HepG2 (cell line): ENCODE data around the gene TOMM40L. TPM values are rescaled to one million over a fixed set of nuclear protein-coding genes. Genes with fewer than 3 reads are reported as not detected.

Experiments
- FOSL2 ChIP-seq: sonication (generic); formaldehyde crosslinking; IDR thresholded peaks from 2 replicates; pipeline ENCODE4 v1.4.0; 2020; ENCODE audit warnings: missing genetic modification reagents
- FOXP1 ChIP-seq, 2 experiments: fragments of 450-650 bp in 1 of 2; IDR thresholded peaks; 2 replicates each; pipeline ENCODE4 v1.6.1; 2017 to 2018; ENCODE audit warnings: antibody characterized with exemption in 1 of 2
- HOXA3 ChIP-seq: sonication (generic); formaldehyde crosslinking; IDR thresholded peaks from 2 replicates; pipeline ENCODE4 v1.5.0; 2020; ENCODE audit warnings: missing genetic modification reagents
- KDM5B ChIP-seq: sonication (generic); formaldehyde crosslinking; IDR thresholded peaks from 2 replicates; pipeline ENCODE4 v1.4.0; 2020; ENCODE audit warnings: missing genetic modification reagents, mild to moderate bottlenecking, borderline replicate concordance
- MED1 ChIP-seq: sonication (generic); formaldehyde crosslinking; IDR thresholded peaks from 2 replicates; pipeline ENCODE4 v1.4.0; 2020; ENCODE audit warnings: missing genetic modification reagents
- NFE2L1 ChIP-seq: sonication (generic); formaldehyde crosslinking; IDR thresholded peaks from 2 replicates; pipeline ENCODE4 v1.4.0; 2020; ENCODE audit warnings: missing genetic modification reagents, mild to moderate bottlenecking, borderline replicate concordance
- NONO ChIP-seq, 2 experiments: fragments of 450-650 bp in 1 of 2; sonication (generic) in 1 of 2; formaldehyde crosslinking in 1 of 2; IDR thresholded peaks in 1 of 2; conservative IDR thresholded peaks in 1 of 2; 2 replicates each; pipeline versions ENCODE4 v1.6.1 to v1.8.0; 2017 to 2022; ENCODE audit warnings: mild to moderate bottlenecking in 1 of 2, missing genetic modification reagents in 1 of 2, moderate library complexity in 1 of 2
- SALL1 ChIP-seq: sonication (generic); formaldehyde crosslinking; IDR thresholded peaks from 2 replicates; pipeline ENCODE4 v1.8.0; 2022; ENCODE audit warnings: mild to moderate bottlenecking, missing genetic modification reagents
- SIN3B ChIP-seq: fragments of 150-350 bp; IDR thresholded peaks from 2 replicates; pipeline ENCODE4 v1.6.1; 2014; ENCODE audit warnings: low read length
- STAG1 ChIP-seq: sonication (generic); formaldehyde crosslinking; IDR thresholded peaks from 2 replicates; pipeline ENCODE4 v1.4.0; 2020; ENCODE audit warnings: missing genetic modification reagents
- THAP11 ChIP-seq: IDR thresholded peaks from 2 replicates; pipeline ENCODE4 v1.6.1; 2016; ENCODE audit warnings: missing biosample characterization, missing genetic modification reagents
- YY1 ChIP-seq: IDR thresholded peaks from 2 replicates; pipeline ENCODE4 v1.6.1; 2011; ENCODE audit warnings: low read length, low read depth, moderate library complexity, mild to moderate bottlenecking; ENCODE audit not compliant: insufficient read depth, insufficient replicate concordance
- ZFAT ChIP-seq: sonication (generic); formaldehyde crosslinking; conservative IDR thresholded peaks from 2 replicates; pipeline ENCODE4 v1.8.1; 2023; ENCODE audit warnings: missing genetic modification reagents, inconsistent platforms
- ZIK1 ChIP-seq: sonication (generic); formaldehyde crosslinking; IDR thresholded peaks from 2 replicates; pipeline ENCODE4 v1.5.0; 2020; ENCODE audit warnings: mild to moderate bottlenecking, low read depth, missing genetic modification reagents, borderline replicate concordance
- ZNF383 ChIP-seq: sonication (generic); formaldehyde crosslinking; IDR thresholded peaks from 2 replicates; pipeline ENCODE4 v1.4.0; 2020; ENCODE audit warnings: missing genetic modification reagents, mild to moderate bottlenecking, borderline replicate concordance
- ZNF614 ChIP-seq: IDR thresholded peaks from 2 replicates; pipeline ENCODE4 v1.6.1; 2018; ENCODE audit warnings: missing biosample characterization, missing genetic modification reagents, inconsistent platforms, borderline replicate concordance
- polyA plus RNA-seq, 8 experiments: library from polyadenylated mRNA; depleted of rRNA in 3 of 8; stranded (reverse) in 7 of 8; unstranded in 1 of 8; fragments of >200 nt; fragmentation: Illumina TruSeq in 4 of 8; extraction: Trizol in 4 of 8; gene quantifications; 2 replicates each; pipeline versions ENCODE4 v1.2.1 to v1.2.3, GENCODE V29; 2011 to 2016; ENCODE audit warnings: low read depth in 4 of 8, missing spikeins in 1 of 8, mixed read lengths in 1 of 8; ENCODE audit not compliant: insufficient read depth in 1 of 8
- total RNA-seq, 5 experiments: library from RNA; depleted of rRNA; stranded (reverse); fragments of >200 nt; fragmentation: Illumina TruSeq; extraction: Trizol; gene quantifications; 2 replicates each; pipeline ENCODE4 v1.2.3, GENCODE V29; 2016; ENCODE audit warnings: low read depth in 1 of 5
- TF ChIP-seq, protein P1 (sequence below): sonication (generic); formaldehyde crosslinking; IDR thresholded peaks from 2 replicates; pipeline ENCODE4 v1.4.0; 2020; ENCODE audit warnings: low read depth, missing genetic modification reagents
- TF ChIP-seq, protein P2 (sequence below): sonication (generic); formaldehyde crosslinking; IDR thresholded peaks from 2 replicates; pipeline ENCODE4 v1.8.0; 2022; ENCODE audit warnings: missing genetic modification reagents, mild to moderate bottlenecking, borderline replicate concordance
- TF ChIP-seq, protein P3 (sequence below): sonication (generic); formaldehyde crosslinking; IDR thresholded peaks from 2 replicates; pipeline ENCODE4 v1.4.0; 2020; ENCODE audit warnings: mild to moderate bottlenecking, missing genetic modification reagents
- TF ChIP-seq, protein P4 (sequence below), 2 experiments: sonication (generic) in 1 of 2; formaldehyde crosslinking in 1 of 2; IDR thresholded peaks; 2 replicates each; pipeline versions ENCODE4 v1.4.0 to v1.6.1; 2018 to 2020; ENCODE audit warnings: missing genetic modification reagents in 2 of 2, borderline replicate concordance in 1 of 2, low read depth in 1 of 2, mild to moderate bottlenecking in 1 of 2, missing biosample characterization in 1 of 2

TOMM40L gene
- total and polyA plus RNA-seq, 2 of the 13 experiments (the other 11 are each of a cell fraction or from before 2014, with no cell fraction given), result 14.1 to 26.2 TPM

DNA sequence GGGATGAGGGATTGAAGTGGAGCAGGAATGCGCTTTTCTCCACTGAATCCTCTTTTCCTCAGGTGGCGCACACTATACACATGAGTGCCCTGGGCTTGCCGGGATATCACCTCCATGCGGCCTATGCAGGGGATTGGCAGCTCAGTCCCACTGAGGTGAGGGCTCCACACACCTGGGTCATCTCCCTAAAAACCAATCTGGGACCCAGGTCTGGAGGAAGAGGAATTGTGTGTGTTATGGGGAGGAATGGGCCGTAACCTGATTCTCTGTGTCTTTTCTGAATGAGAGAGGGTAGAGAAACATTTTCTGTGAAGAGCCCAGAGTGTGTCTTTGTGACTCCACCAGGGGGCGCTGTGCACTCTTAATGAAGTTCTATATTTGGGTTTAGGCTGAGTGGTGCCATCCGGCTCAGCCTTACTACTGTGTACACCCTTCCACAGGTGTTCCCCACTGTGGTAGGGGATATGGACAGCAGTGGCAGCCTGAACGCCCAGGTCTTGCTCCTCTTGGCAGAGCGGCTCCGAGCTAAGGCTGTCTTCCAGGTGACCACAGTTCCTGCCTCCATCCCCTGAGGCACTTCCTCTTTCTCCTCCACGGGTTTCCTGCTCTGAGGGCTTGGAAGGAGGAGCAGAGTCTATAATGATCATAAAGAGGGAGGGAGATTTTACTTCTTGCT lies 1.5 kb downstream of the TOMM40L start (continued):
- TF ChIP-seq, protein P1, sequence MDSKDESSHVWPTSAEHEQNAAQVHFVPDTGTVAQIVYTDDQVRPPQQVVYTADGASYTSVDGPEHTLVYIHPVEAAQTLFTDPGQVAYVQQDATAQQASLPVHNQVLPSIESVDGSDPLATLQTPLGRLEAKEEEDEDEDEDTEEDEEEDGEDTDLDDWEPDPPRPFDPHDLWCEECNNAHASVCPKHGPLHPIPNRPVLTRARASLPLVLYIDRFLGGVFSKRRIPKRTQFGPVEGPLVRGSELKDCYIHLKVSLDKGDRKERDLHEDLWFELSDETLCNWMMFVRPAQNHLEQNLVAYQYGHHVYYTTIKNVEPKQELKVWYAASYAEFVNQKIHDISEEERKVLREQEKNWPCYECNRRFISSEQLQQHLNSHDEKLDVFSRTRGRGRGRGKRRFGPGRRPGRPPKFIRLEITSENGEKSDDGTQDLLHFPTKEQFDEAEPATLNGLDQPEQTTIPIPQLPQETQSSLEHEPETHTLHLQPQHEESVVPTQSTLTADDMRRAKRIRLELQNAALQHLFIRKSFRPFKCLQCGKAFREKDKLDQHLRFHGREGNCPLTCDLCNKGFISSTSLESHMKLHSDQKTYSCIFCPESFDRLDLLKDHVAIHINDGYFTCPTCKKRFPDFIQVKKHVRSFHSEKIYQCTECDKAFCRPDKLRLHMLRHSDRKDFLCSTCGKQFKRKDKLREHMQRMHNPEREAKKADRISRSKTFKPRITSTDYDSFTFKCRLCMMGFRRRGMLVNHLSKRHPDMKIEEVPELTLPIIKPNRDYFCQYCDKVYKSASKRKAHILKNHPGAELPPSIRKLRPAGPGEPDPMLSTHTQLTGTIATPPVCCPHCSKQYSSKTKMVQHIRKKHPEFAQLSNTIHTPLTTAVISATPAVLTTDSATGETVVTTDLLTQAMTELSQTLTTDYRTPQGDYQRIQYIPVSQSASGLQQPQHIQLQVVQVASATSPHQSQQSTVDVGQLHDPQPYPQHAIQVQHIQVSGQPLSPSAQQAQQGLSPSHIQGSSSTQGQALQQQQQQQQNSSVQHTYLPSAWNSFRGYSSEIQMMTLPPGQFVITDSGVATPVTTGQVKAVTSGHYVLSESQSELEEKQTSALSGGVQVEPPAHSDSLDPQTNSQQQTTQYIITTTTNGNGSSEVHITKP (CRISPR knock-in tag), result no peak
- TF ChIP-seq MED1 (CRISPR knock-in tag) (peak; percentile 60), THAP11 (CRISPR knock-in tag) (0 out of 2 replicates have a peak, but pooled peaks have one; percentile 17), ZNF383 (CRISPR knock-in tag) (no peak), NONO (IDR thresholded peaks at IDR 0.05) (no peak), NONO (CRISPR knock-in tag; conservative IDR thresholded peaks at IDR 0.05) (peak; percentile 57; the same call in 1 of the 2 replicates), ZIK1 (no peak), NFE2L1 (CRISPR knock-in tag) (no peak), HOXA3 (CRISPR knock-in tag) (peak; percentile 43; the same call in 1 of the 2 replicates), KDM5B (no peak), ZNF614 (CRISPR knock-in tag) (0 out of 2 replicates have a peak, but pooled peaks have one; percentile 15), SALL1 (CRISPR knock-in tag) (peak; percentile 53), FOSL2 (CRISPR knock-in tag) (0 out of 2 replicates have a peak, but pooled peaks have one; percentile 3), FOXP1 (IDR thresholded peaks at IDR 0.05) (no peak), FOXP1 (CRISPR knock-in tag; IDR thresholded peaks at IDR 0.05) (no peak), STAG1 (CRISPR knock-in tag) (peak; percentile 80), YY1 (peak; percentile 16), ZFAT (no peak), SIN3B (0 out of 2 replicates have a peak, but pooled peaks have one; percentile 19)
- TF ChIP-seq, protein P2, sequence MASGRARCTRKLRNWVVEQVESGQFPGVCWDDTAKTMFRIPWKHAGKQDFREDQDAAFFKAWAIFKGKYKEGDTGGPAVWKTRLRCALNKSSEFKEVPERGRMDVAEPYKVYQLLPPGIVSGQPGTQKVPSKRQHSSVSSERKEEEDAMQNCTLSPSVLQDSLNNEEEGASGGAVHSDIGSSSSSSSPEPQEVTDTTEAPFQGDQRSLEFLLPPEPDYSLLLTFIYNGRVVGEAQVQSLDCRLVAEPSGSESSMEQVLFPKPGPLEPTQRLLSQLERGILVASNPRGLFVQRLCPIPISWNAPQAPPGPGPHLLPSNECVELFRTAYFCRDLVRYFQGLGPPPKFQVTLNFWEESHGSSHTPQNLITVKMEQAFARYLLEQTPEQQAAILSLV (CRISPR knock-in tag), result 0 out of 2 replicates have a peak, but pooled peaks have one; percentile 14
- TF ChIP-seq, protein P3, sequence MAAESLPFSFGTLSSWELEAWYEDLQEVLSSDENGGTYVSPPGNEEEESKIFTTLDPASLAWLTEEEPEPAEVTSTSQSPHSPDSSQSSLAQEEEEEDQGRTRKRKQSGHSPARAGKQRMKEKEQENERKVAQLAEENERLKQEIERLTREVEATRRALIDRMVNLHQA (CRISPR knock-in tag), result no peak
- TF ChIP-seq, protein P4, sequence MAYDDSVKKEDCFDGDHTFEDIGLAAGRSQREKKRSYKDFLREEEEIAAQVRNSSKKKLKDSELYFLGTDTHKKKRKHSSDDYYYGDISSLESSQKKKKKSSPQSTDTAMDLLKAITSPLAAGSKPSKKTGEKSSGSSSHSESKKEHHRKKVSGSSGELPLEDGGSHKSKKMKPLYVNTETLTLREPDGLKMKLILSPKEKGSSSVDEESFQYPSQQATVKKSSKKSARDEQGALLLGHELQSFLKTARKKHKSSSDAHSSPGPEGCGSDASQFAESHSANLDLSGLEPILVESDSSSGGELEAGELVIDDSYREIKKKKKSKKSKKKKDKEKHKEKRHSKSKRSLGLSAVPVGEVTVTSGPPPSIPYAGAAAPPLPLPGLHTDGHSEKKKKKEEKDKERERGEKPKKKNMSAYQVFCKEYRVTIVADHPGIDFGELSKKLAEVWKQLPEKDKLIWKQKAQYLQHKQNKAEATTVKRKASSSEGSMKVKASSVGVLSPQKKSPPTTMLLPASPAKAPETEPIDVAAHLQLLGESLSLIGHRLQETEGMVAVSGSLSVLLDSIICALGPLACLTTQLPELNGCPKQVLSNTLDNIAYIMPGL (CRISPR knock-in tag; IDR thresholded peaks at IDR 0.05; ENCODE audit: borderline replicate concordance in 1 of 2, low read depth in 1 of 2), result peak; percentile 48 to 75; a peak in 3 of 4 replicates
